Ascending aorta (tissue), 2 donors: ENCODE results near the gene GMPS. TPM values are rescaled to one million over a fixed set of nuclear protein-coding genes. Genes with fewer than 3 reads are reported as not detected.

Experiments
- DNase-seq, 2 donors: peaks; one replicate each; pipeline ENCODE4 v3.0.0-alpha.2; 2019; ENCODE audit warnings: low spot score in 2 of 2
- H3K27ac ChIP-seq, 2 donors: fragments of 200-600 bp; sonication (generic); one replicate each; pipeline ENCODE4 v1.5.1; 2016 to 2017; ENCODE audit warnings: mild to moderate bottlenecking in 1 of 2
- H3K27me3 ChIP-seq: fragments of 200-600 bp; sonication (generic); one replicate; pipeline ENCODE4 v1.5.1; 2017
- H3K36me3 ChIP-seq, 2 donors: fragments of 200-600 bp; sonication (generic); one replicate each; pipeline ENCODE4 v1.5.1; 2016
- H3K4me1 ChIP-seq, 2 donors: fragments of 200-600 bp; sonication (generic); one replicate each; pipeline ENCODE4 v1.5.1; 2016 to 2017; ENCODE audit warnings: mild to moderate bottlenecking in 1 of 2
- H3K4me3 ChIP-seq, 2 donors: fragments of 200-600 bp; sonication (generic); one replicate each; pipeline ENCODE4 v1.5.1; 2016 to 2017; ENCODE audit warnings: mild to moderate bottlenecking in 1 of 2
- H3K9me3 ChIP-seq, 2 donors: fragments of 200-600 bp; sonication (generic); one replicate each; pipeline ENCODE4 v1.5.1; 2016
- intact Hi-C: fragments of 100-400 bp; cut with DNase I; formaldehyde crosslinking; loops from one replicate; pipeline ENCODE4 v1.15.1; 2023
- total RNA-seq: library from RNA; depleted of rRNA; stranded (reverse); fragments of >200 nt; gene quantifications from one replicate; pipeline ENCODE4 v1.1.0, GENCODE V29; 2016
- TF ChIP-seq, protein P1 (sequence below), 3 experiments: fragments of 200-600 bp in 2 of 3; fragments of 450-650 bp in 1 of 3; sonication (generic) in 2 of 3; IDR thresholded peaks; one replicate each; pipeline ENCODE4 v1.5.1; 2016 to 2019; ENCODE audit warnings: antibody characterized with exemption in 3 of 3, mild to moderate bottlenecking in 1 of 3, moderate library complexity in 1 of 3

Gene GMPS
- total RNA-seq, 1 donor from 2014 or later: 17.8 TPM

- no peaks in the 10 kb centered on the region for H3K9me3 ChIP-seq
- TF ChIP-seq, protein P1, sequence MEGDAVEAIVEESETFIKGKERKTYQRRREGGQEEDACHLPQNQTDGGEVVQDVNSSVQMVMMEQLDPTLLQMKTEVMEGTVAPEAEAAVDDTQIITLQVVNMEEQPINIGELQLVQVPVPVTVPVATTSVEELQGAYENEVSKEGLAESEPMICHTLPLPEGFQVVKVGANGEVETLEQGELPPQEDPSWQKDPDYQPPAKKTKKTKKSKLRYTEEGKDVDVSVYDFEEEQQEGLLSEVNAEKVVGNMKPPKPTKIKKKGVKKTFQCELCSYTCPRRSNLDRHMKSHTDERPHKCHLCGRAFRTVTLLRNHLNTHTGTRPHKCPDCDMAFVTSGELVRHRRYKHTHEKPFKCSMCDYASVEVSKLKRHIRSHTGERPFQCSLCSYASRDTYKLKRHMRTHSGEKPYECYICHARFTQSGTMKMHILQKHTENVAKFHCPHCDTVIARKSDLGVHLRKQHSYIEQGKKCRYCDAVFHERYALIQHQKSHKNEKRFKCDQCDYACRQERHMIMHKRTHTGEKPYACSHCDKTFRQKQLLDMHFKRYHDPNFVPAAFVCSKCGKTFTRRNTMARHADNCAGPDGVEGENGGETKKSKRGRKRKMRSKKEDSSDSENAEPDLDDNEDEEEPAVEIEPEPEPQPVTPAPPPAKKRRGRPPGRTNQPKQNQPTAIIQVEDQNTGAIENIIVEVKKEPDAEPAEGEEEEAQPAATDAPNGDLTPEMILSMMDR (IDR thresholded peaks at IDR 0.05): no peak
- no peak overlapping the region for H3K27ac ChIP-seq
- intact Hi-C loops: no loop called here
- H3K4me1 ChIP-seq: peaks cover 0 to 5% of the 10 kb centered on the region in 2 donors
- DNase-seq: no peak
- H3K4me3 ChIP-seq: no peak overlapping the region
- H3K27me3 ChIP-seq: no peaks in the 10 kb centered on the region
- no peaks in the 10 kb centered on the region for H3K36me3 ChIP-seq
Observed at GRCh38 chr3:155989536-155989935, 119.1 kb downstream of the GMPS start.

GRCh38 chr3:155991212-155991611 lies 120.8 kb downstream of the GMPS start:
- H3K4me3 ChIP-seq: no peak overlapping the region
- no peaks in the 10 kb centered on the region for H3K36me3 ChIP-seq
- no peaks in the 10 kb centered on the region for H3K9me3 ChIP-seq
- peaks cover 0 to 5% of the 10 kb centered on the region in 2 donors for H3K4me1 ChIP-seq
- intact Hi-C loops: no loop called here
- TF ChIP-seq, protein P1 (IDR thresholded peaks at IDR 0.05): no peak
- H3K27me3 ChIP-seq: no peaks in the 10 kb centered on the region
- no peak overlapping the region for H3K27ac ChIP-seq
- no peak for DNase-seq

- no peaks in the 10 kb centered on the region for H3K9me3 ChIP-seq
- peaks cover 0 to 5% of the 10 kb centered on the region in 2 donors for H3K4me1 ChIP-seq
- no peak for DNase-seq
- no peak overlapping the region for H3K4me3 ChIP-seq
- no peaks in the 10 kb centered on the region for H3K27me3 ChIP-seq
- no peak overlapping the region for H3K27ac ChIP-seq
- TF ChIP-seq, protein P1 (IDR thresholded peaks at IDR 0.05): no peak
- H3K36me3 ChIP-seq: no peaks in the 10 kb centered on the region
- intact Hi-C loops: no loop called here
Observed at GRCh38 chr3:155991847-155992246, 121.4 kb downstream of the GMPS start.

Other genes with a start within 250 kb of the GMPS start
- gene PLCH1, start 125.6 kb upstream of the GMPS start, total RNA-seq: not detected
- not detected for gene C3orf33, start 64.4 kb upstream of the GMPS start, total RNA-seq
- 15.6 TPM for gene SLC33A1, start 16.2 kb upstream of the GMPS start, total RNA-seq
- gene KCNAB1, start 249.9 kb downstream of the GMPS start, total RNA-seq: 15.1 TPM